GM12801 (cell line): ENCODE data around the gene CABLES2.

Experiments used
- TF ChIP-seq, protein P1 (sequence below): IDR thresholded peaks from one replicate; pipeline ENCODE4 v1.5.1; 2011; ENCODE audit warnings: control low read depth; ENCODE audit not compliant: insufficient read length; ENCODE audit errors: extremely low read depth

Gene CABLES2

DNA sequence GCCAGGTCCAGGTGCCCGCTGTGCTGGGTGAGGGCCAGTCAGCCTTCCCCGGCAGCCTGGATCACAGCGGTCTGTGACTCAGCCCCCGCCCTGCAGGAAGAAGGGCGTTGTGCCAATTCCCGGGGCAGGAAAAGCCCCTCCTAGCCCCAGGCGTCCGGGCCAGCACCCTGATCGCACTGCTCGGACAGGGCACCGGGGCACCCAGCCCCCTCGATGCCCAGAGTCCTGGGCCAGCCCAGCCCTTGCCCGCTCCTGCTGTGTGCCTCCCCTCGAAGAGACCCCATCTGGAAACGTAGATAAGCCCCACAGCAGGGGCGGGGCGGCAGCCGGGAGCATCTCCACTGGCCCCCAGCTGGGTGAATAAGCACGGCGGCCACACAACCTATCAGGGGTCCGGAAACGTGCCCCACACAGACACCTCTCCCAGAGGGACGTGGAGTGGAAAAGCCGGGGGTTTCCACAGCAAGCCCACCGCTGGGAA, 49.9 kb downstream of the CABLES2 start:
- TF ChIP-seq, protein P1, sequence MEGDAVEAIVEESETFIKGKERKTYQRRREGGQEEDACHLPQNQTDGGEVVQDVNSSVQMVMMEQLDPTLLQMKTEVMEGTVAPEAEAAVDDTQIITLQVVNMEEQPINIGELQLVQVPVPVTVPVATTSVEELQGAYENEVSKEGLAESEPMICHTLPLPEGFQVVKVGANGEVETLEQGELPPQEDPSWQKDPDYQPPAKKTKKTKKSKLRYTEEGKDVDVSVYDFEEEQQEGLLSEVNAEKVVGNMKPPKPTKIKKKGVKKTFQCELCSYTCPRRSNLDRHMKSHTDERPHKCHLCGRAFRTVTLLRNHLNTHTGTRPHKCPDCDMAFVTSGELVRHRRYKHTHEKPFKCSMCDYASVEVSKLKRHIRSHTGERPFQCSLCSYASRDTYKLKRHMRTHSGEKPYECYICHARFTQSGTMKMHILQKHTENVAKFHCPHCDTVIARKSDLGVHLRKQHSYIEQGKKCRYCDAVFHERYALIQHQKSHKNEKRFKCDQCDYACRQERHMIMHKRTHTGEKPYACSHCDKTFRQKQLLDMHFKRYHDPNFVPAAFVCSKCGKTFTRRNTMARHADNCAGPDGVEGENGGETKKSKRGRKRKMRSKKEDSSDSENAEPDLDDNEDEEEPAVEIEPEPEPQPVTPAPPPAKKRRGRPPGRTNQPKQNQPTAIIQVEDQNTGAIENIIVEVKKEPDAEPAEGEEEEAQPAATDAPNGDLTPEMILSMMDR, result no peak

DNA sequence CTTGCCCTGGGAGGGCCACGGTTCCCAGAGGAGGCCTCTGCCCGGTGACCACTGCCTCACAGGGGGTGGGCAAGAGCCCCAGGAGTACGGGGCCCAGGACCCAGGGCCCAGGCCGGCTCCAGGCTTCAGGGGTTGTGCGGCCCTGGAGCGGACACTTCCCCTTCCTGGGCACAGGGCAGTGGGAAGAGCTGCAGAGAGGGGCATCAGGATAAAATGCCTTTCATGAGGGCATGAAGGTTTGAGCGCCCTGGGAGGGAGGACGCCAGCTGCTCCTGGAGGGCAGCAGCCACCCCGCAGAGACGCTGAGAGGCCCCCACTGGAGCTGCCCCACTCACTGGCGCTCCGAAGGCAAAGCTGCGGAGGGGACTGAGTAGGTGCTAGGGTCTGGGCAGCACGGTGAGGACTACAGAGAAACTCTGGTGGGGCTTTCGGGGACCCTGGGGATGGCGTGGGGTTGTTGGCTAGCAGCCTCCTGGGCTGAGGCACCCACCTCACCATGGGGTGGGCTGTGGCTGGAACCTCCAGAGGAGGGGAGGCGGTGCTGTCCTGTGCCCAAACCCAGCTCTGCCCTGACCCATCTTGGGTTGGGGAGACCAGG, 50.4 kb downstream of the CABLES2 start:
- TF ChIP-seq, protein P1, result no peak

DNA sequence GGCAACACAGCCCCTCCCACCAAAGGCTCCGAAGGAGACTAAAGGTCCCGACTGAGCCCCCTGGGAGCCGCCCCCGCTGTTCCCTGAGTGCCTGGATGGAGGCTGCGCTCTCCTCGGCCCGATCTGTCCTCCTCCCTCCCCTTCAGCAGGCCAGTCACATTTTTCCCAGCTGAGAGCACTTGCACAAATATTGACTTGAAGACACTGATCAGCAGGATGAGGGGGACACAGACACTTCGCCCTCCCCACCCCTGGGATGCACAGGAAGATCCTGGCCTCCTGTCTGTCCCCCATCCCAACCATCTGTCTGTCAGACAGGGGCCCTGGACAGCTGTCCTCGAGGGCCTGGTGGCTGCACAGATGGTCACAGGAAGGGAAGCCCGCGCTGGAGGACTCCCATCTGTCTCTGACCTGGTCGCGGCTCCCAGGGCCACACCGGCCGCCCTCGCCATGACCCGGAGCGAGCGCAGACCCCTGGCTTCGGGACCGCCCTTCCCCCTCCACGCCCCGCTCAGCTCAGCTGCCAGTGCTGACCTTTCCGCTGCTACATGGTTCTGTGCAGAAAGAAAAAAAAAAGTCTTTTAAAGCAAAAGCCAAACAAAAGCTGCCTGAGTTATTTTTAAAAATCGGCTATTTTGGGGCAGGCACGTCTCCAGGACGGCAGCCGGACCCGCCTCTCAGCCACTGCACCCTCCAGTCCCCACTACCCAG, 51.1 kb downstream of the CABLES2 start:
- TF ChIP-seq, protein P1, result no peak

DNA sequence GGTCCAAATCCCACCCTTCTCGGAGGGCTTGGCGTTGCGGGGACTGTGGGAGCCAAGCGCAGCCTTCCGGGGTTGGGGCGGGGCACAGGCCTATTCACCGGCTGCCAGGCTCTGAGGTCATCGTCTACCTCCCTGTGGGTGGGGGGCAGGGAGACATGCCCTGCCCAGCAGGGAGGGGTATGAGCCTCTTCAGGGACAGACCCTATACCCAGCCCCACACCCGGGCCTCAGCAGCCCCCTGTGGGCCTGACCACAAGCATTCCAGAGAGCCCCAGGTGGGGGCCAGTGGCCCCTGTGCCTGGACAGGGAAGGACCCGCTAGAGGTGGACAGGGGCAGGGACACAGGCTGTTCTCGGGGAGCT, 51.6 kb downstream of the CABLES2 start:
- TF ChIP-seq, protein P1, result no peak

DNA sequence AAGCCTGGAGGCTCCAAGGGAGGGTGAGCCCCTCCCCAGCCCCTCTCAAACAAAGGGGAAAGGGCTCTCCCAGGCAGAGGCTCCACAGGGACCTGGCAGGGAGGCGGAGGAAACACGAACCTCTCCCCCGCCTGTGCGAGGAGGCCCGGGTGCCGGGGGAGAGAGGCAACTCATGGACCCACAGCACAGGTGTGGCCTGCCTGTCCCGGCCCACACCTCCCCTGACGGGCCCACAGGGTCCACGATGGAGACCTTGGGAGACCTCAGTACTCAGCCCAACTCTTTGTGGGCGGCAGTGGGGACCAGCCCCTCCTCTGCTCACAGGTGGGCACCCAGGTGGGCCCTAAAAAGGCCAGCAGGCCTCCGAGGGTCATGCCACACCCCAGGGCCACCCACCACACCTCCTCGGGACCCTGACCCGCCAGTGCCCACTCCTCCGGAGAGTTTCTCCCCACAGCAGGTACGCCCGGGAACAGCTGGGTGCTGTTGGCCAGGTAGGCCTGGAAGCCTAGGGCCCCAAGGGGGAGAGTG, 52.2 kb downstream of the CABLES2 start:
- TF ChIP-seq, protein P1, result no peak

DNA sequence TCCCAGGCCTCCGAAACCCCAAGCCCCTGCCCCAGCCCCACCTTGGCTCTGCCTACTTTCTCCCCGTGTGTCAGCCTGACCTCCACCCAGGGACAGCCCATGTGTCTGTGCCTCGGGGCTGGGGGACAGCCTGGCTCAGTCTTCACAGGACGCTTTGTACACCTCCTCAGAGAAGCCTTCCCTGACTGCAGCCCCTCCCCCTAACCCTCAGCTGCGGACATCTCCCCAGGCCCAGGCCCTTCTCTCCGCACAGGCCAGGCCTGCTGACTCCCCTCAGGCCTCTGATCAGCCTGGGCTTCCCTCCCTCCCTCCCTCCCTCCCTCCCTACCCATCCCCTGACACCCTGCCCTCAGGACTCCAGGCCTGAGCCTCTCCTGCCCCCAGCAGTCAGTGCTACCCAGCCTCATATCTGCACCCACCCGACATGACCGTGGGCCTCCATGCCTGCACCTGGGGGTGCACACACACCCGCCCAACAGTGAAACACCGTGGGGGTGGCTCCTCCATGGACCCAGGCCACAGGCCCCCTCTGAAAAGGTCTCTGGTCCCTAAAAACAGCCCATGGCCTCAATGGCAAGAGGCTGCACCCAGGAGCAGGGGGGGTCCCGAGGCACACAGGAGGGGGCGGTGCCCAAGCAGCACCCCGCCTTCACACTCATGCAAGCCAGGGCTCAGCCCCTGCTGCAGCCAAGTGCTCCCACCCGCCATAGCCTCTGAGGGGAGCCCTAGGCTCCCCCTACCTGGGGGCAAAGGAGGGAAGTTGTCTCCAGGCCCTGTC, 52.9 kb downstream of the CABLES2 start:
- TF ChIP-seq, protein P1, result no peak

DNA sequence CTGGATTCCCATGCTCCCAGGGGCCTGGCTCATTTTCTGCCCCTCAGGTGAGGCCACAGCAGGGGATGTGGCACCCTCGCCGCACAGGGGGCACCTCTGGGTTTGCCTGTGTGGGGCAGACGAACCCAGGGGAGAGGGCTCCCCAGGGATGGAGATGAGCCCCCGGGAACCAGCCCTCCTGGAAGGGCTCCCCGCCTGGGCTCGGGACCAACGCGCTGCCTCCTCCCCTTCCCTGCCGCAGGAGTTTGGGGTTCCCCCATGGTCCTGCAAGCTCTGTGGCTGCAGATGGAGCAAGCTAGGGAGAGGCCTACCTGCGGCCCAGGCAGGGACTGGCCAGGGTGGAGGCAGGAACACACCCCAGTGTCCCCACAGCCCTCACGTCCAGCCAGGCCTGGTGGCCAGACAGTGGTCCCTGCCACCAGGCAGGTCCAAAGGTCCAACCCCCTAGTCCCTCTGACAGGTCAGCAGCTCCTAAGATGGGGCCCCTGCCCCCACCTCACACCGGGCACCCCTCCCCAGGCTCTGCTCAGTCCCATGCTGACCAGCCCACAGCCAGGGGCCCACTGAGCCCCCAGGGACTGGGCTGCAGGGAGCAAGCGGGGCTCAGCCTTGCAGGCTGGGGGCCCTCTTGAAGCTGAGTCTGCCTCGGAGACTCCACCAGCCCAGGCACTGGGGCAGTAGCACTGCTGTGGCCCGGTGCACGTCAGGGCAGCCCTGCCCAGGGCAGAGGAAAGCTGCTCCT, 53.6 kb downstream of the CABLES2 start:
- TF ChIP-seq, protein P1, result no peak
